ENCODE data around the gene NFYC.

The NFYC gene

DNA sequence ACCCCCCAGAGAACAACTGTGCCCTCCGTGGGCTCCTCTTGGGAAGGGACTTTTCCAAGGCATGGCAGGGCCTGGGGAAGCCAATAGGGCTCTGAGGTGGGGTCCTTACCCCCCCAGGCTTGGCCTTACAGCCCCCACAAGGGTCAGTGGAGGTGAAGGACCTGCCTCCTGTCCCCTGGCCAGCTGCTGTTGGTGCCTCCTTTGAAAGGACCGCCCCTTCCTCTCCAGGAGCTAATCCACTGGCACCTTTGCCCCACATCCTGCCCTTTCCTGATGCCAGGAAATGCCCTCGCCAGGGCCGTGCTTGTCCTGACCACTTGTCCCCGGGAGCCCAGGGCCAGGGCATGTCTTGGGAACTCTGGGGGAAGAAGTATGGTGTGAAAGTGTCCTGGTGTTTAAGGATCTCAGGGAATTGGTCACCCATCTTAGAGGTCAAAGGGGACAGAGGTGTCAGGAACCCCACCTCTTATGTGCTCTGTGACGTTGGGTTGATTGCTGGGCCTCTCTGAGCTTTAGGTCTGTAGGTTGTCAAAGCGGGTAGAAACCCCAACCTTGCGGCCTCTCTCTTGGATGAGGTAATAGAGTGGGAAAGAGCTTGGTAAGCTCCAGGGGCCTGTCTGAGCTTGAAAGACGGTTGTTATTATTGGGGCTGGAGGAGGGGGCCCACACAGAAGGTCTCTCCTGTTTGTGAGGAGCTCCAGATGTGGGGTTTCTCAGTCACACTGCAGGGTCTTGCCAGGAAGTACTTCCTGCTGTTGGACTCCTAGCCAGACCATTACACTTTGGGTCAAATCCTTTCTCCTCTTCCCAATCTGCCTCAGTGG lies 94.9 kb downstream of the NFYC start (continued):
- 0 out of 2 replicates have a peak, but pooled peaks have one; percentile 52 for TF ChIP-seq ZNF768 (tag by site-specific recombination; IDR thresholded peaks at IDR 0.05)
- TF ChIP-seq GLIS2 (tag by site-specific recombination; IDR thresholded peaks at IDR 0.05): peak; percentile 23; the same call in 1 of the 2 replicates
- TF ChIP-seq, protein P1, sequence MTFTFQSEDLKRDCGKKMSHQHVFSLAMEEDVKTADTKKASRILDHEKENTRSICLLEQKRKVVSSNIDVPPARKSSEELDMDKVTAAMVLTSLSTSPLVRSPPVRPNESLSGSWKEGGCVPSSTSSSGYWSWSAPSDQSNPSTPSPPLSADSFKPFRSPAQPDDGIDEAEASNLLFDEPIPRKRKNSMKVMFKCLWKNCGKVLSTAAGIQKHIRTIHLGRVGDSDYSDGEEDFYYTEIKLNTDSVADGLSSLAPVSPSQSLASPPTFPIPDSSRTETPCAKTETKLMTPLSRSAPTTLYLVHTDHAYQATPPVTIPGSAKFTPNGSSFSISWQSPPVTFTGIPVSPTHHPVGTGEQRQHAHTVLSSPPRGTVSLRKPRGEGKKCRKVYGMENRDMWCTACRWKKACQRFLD (tag by site-specific recombination; IDR thresholded peaks at IDR 0.05): no peak
- TF ChIP-seq, protein P2, sequence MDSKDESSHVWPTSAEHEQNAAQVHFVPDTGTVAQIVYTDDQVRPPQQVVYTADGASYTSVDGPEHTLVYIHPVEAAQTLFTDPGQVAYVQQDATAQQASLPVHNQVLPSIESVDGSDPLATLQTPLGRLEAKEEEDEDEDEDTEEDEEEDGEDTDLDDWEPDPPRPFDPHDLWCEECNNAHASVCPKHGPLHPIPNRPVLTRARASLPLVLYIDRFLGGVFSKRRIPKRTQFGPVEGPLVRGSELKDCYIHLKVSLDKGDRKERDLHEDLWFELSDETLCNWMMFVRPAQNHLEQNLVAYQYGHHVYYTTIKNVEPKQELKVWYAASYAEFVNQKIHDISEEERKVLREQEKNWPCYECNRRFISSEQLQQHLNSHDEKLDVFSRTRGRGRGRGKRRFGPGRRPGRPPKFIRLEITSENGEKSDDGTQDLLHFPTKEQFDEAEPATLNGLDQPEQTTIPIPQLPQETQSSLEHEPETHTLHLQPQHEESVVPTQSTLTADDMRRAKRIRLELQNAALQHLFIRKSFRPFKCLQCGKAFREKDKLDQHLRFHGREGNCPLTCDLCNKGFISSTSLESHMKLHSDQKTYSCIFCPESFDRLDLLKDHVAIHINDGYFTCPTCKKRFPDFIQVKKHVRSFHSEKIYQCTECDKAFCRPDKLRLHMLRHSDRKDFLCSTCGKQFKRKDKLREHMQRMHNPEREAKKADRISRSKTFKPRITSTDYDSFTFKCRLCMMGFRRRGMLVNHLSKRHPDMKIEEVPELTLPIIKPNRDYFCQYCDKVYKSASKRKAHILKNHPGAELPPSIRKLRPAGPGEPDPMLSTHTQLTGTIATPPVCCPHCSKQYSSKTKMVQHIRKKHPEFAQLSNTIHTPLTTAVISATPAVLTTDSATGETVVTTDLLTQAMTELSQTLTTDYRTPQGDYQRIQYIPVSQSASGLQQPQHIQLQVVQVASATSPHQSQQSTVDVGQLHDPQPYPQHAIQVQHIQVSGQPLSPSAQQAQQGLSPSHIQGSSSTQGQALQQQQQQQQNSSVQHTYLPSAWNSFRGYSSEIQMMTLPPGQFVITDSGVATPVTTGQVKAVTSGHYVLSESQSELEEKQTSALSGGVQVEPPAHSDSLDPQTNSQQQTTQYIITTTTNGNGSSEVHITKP (tag by site-specific recombination; IDR thresholded peaks at IDR 0.05): no peak
- TF ChIP-seq ZEB2 (tag by site-specific recombination; IDR thresholded peaks at IDR 0.05): no peak
- TF ChIP-seq, protein P3, sequence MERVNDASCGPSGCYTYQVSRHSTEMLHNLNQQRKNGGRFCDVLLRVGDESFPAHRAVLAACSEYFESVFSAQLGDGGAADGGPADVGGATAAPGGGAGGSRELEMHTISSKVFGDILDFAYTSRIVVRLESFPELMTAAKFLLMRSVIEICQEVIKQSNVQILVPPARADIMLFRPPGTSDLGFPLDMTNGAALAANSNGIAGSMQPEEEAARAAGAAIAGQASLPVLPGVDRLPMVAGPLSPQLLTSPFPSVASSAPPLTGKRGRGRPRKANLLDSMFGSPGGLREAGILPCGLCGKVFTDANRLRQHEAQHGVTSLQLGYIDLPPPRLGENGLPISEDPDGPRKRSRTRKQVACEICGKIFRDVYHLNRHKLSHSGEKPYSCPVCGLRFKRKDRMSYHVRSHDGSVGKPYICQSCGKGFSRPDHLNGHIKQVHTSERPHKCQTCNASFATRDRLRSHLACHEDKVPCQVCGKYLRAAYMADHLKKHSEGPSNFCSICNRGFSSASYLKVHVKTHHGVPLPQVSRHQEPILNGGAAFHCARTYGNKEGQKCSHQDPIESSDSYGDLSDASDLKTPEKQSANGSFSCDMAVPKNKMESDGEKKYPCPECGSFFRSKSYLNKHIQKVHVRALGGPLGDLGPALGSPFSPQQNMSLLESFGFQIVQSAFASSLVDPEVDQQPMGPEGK (tag by site-specific recombination; IDR thresholded peaks at IDR 0.05): peak; percentile 12; the same call in 1 of the 2 replicates
- TF ChIP-seq ZNF426 (tag by site-specific recombination; IDR thresholded peaks at IDR 0.05): no peak
- TF ChIP-seq ZNF621 (tag by site-specific recombination; IDR thresholded peaks at IDR 0.05): no peak
- no peak for TF ChIP-seq ZNF558 (tag by site-specific recombination; IDR thresholded peaks at IDR 0.05)
- TF ChIP-seq, protein P4, sequence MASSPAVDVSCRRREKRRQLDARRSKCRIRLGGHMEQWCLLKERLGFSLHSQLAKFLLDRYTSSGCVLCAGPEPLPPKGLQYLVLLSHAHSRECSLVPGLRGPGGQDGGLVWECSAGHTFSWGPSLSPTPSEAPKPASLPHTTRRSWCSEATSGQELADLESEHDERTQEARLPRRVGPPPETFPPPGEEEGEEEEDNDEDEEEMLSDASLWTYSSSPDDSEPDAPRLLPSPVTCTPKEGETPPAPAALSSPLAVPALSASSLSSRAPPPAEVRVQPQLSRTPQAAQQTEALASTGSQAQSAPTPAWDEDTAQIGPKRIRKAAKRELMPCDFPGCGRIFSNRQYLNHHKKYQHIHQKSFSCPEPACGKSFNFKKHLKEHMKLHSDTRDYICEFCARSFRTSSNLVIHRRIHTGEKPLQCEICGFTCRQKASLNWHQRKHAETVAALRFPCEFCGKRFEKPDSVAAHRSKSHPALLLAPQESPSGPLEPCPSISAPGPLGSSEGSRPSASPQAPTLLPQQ (tag by site-specific recombination; IDR thresholded peaks at IDR 0.05): no peak
- TF ChIP-seq ZXDB (tag by site-specific recombination; IDR thresholded peaks at IDR 0.05): peak; percentile 57; the same call in 1 of the 2 replicates
- TF ChIP-seq ZNF19 (tag by site-specific recombination; IDR thresholded peaks at IDR 0.05; ENCODE audit: low read depth): no peak

DNA sequence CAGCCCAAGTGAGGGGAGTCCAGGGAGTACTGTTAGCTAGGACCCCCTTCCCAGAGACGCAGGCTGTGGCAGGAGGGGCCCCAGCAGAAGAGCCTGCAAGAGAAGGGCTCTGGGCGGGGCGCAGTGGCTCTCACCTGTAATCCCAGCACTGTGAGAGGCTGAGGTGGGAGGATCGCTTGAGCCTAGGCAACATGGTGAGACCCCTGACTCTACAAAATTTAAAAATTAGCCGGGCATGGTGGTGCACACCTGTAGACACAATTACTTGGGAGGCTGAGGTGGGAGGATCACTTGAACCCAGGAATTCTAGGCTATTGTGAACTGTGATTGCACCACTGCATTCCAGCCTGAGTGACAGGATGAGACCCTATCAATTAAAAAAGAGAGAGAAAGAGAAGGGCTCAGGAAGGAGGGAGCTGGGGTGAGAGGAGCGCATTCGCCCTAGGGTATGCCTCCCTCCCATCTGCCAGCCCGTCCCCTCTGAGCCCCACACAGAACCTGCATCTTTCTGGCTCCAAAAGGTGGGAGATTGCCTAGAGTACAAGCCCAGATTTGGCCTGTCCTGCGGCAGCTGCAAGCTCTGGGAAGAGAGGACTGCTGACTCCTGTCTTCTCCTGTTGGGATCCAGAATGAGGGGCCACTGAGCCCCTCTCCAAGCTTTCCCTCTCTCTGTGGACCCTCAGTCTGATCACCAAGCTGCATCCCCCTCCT lies 95.6 kb downstream of the NFYC start:
- peaks cover 5% of the 10 kb centered on the region; the same call in 1 of the 2 replicates for H3K4me1 ChIP-seq (ENCODE audit: control insufficient read depth, insufficient read depth, low read length)
- no peaks in the 10 kb centered on the region for H3K36me3 ChIP-seq (ENCODE audit: control insufficient read depth in 2 of 2, insufficient read depth in 1 of 2, low read length in 2 of 2)
- CTCF ChIA-PET: interaction anchor here (0.6 to 3.6 kb wide), 3 partner anchors 12 to 151 kb away, joined by 5 to 15 read pairs (median 6); no protein-coding TSS in a partner anchor
- H3K9me3 ChIP-seq (ENCODE audit: control insufficient read depth, insufficient read depth, low read depth, low read length): no peaks in the 10 kb centered on the region
- no peak overlapping the region for H3K4me3 ChIP-seq (ENCODE audit: low read depth, low read length)
- H3K27ac ChIP-seq (ENCODE audit: extremely low read depth, low read depth, low read length): no peak overlapping the region
- POLR2A ChIA-PET: interaction anchor here (0.6 kb wide), 1 partner anchor 84 kb away, joined by 3 read pairs; no protein-coding TSS in a partner anchor
- TF ChIP-seq ZNF837 (tag by site-specific recombination; IDR thresholded peaks at IDR 0.05): no peak
- no peak for TF ChIP-seq ZNF248 (tag by site-specific recombination; IDR thresholded peaks at IDR 0.05)
- no peak for TF ChIP-seq ZXDB (tag by site-specific recombination; IDR thresholded peaks at IDR 0.05)
- TF ChIP-seq ZFP37 (tag by site-specific recombination; IDR thresholded peaks at IDR 0.05): no peak
- TF ChIP-seq ZNF324 (tag by site-specific recombination; IDR thresholded peaks at IDR 0.05): no peak
- TF ChIP-seq, protein P5, sequence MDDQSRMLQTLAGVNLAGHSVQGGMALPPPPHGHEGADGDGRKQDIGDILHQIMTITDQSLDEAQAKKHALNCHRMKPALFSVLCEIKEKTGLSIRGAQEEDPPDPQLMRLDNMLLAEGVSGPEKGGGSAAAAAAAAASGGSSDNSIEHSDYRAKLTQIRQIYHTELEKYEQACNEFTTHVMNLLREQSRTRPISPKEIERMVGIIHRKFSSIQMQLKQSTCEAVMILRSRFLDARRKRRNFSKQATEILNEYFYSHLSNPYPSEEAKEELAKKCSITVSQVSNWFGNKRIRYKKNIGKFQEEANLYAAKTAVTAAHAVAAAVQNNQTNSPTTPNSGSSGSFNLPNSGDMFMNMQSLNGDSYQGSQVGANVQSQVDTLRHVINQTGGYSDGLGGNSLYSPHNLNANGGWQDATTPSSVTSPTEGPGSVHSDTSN (CRISPR knock-in tag; IDR thresholded peaks at IDR 0.05): no peak
- no peak for TF ChIP-seq ZNF514 (tag by site-specific recombination; IDR thresholded peaks at IDR 0.05)
- TF ChIP-seq ZNF600 (tag by site-specific recombination; IDR thresholded peaks at IDR 0.05): no peak
- TF ChIP-seq ZNF10 (tag by site-specific recombination; IDR thresholded peaks at IDR 0.05): no peak
- no peak for TF ChIP-seq ZFP69B (tag by site-specific recombination; IDR thresholded peaks at IDR 0.05)
- TF ChIP-seq ZBTB1 (tag by site-specific recombination; IDR thresholded peaks at IDR 0.05): no peak
- no peak for TF ChIP-seq KLF1 (tag by site-specific recombination; IDR thresholded peaks at IDR 0.05)
- TF ChIP-seq, protein P6, sequence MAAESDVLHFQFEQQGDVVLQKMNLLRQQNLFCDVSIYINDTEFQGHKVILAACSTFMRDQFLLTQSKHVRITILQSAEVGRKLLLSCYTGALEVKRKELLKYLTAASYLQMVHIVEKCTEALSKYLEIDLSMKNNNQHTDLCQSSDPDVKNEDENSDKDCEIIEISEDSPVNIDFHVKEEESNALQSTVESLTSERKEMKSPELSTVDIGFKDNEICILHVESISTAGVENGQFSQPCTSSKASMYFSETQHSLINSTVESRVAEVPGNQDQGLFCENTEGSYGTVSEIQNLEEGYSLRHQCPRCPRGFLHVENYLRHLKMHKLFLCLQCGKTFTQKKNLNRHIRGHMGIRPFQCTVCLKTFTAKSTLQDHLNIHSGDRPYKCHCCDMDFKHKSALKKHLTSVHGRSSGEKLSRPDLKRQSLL (tag by site-specific recombination; IDR thresholded peaks at IDR 0.05): no peak
- TF ChIP-seq ZNF350 (tag by site-specific recombination; IDR thresholded peaks at IDR 0.05): no peak

Data from HEK293 (cell line).